HG03139 (cell line): ENCODE data around the gene EMID1.

Source experiments
- ATAC-seq: cut with Tn5 transposase; IDR thresholded peaks from one replicate; pipeline ENCODE4 v1.9.1; 2021; ENCODE audit not compliant: unreplicated experiment

The EMID1 gene

DNA sequence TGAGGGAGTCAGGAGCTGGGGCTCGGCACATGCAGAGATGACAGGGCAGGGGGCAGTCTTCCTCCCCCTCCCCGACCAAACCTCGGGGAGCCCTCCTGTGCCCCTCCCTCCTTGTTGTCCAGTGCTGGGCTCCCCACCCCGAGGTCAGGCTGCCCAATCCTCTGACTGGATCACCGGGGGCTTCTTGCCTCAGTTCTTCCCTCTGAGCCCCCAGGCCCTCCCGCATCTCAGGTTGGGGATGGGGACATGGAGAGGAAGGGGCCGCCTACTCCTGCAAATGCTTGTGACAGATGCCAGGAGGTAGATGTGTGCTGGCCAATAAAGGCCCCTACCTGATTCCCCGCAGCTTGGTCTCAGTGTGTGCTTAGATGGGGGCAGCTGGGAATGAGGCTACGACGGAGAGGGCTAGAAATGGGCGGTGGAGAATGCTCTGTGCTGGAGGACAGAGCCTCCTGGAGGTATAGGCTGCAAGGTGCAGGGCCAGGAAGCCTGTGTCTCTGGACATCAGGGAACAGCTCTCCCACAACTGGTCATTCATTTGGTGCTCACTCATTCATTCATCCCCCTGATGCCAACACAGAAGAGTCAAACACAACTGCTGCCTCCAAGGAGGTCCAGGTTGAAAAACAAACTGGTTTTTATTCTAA is 53.7 kb downstream of the EMID1 start:
- ATAC-seq = no peak

DNA sequence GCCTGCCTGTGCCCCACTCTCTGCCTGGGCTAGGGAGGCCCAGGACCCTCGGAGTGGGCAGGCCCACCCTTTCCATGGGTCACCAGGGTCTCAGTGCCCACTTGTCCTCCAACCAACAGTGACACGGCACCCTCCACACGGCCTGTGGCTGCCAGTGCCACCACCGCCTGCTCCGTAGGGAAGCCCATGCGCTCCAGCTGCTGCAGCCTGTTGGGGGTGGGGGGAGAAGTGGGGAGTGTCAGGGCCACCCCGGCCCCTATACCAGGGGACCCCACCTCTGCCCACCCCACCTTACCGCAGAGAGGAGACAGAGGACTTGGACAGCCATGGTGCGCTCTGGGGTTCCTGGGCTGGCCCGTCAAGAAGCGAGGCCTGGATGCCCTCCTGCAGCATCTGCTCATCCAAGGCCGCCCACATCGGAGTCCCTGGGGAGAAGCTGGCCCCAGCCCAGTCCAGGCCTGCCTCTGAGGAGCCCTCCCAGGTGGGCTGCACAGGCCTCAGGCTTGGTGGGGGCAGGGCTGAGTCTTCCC is 54.4 kb downstream of the EMID1 start:
- ATAC-seq = no peak

- ATAC-seq = no peak
These were observed 55.1 kb downstream of the EMID1 start for GRCh38 chr22:29260601-29261315.

GRCh38 chr22:29263791-29264276 is 58.1 kb downstream of the EMID1 start:
- ATAC-seq = no peak

- no peak for ATAC-seq
These were observed 59.6 kb downstream of the EMID1 start for GRCh38 chr22:29265305-29265704.

DNA sequence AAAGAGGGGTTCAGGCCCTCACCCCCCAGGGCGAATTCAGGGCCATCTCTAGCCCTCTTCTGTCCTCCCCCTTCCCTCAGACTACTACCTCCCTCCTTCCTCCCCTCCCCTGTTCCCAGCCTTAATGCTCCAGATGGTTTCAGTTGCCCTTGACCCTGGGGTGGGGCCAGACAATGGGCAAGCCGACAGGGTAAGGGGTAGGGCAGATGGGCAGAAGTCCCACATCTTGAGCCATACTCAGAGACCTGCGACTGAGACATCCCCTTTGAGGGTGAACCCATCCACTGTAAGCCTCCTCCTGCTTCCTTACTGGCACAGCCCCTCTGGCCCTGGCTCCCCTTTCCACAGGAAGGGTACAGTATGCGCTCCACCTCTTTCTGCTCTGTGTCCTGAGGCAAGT is 60.2 kb downstream of the EMID1 start:
- ATAC-seq = no peak

GRCh38 chr22:29266564-29267461 is 61.1 kb downstream of the EMID1 start:
- no peak for ATAC-seq

GRCh38 chr22:29267462-29267857 is 61.8 kb downstream of the EMID1 start:
- ATAC-seq = no peak

DNA sequence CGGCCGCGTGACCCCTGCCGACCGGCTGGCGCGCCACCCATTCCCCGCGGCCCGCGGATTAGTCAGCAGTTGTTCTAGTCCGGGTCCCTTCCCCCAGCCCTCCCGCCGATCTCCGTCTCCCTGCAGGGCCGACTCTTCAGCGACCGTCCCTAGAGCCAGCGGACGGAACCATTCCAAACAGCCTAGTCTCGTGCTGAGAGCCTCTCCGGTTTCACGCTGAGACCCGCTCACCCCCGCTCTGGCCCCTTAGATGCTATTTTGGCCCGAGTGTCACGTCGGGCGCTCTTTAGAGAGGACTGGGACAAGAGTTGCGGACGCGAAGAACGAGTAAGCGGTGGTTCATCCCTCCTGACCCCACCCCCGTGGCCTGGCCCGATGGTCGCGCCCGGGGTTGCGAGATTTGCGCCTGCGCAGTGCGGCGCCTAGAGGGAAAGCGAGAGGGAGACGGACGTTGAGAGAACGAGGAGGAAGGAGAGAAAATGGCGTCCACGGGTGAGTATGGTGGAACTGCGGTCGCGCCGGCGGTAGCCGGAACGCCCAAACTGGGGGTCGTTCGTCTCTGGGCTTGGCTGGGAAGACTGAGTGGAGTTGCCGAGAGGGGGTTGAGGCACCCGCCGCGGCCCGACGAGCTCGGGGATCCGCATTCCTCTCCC is 62.3 kb downstream of the EMID1 start, which contains the start of the genes EWSR1 and RHBDD3:
Gene EWSR1 (plus strand): TSS at position 411 of the 653 bp plus-strand sequence. CDS start 69 bp downstream, at position 480.
Gene RHBDD3 (minus strand): TSS at position 124 of the 653 bp plus-strand sequence. CDS start 2,355 bp downstream, outside the sequence.
- peak; percentile 64 for ATAC-seq

DNA sequence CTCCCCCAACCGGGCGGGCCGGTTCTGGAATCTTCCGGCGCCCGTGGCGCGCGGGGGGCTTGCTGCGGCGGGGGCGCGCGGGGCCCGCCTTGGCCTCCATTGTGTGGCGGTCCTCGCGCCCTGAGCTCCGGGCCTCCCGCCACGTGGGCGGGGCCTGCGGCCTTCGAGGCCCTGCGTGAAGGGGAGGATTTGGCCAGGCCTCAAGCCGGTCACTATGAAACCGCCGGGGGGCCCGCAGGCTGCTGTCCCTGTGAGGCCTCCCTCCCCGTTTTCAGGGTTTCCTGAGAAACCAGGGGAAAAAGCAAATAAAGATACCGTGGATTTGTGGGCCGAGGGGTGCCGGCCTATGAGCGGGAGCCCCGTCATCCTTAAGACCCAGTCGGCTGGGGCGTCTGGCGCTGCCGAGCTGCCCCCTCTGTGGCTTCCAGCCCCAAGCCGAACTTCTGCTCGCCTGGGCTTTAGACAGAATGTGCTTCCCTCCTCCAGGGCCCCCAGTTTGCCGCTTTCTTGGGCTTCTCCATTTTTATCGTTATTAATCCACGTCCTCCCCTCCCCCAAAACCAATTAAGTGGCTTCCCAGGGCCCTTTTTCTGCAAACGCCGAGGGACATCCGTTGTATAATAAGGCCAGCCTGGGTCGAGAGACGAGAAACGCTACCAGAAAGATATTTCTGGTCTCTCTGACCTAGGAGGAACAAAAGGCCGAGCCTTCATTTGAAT is 63.0 kb downstream of the EMID1 start:
- ATAC-seq = peak; percentile 21

- no peak for ATAC-seq
These were observed 63.5 kb downstream of the EMID1 start for GRCh38 chr22:29269230-29269604.

DNA sequence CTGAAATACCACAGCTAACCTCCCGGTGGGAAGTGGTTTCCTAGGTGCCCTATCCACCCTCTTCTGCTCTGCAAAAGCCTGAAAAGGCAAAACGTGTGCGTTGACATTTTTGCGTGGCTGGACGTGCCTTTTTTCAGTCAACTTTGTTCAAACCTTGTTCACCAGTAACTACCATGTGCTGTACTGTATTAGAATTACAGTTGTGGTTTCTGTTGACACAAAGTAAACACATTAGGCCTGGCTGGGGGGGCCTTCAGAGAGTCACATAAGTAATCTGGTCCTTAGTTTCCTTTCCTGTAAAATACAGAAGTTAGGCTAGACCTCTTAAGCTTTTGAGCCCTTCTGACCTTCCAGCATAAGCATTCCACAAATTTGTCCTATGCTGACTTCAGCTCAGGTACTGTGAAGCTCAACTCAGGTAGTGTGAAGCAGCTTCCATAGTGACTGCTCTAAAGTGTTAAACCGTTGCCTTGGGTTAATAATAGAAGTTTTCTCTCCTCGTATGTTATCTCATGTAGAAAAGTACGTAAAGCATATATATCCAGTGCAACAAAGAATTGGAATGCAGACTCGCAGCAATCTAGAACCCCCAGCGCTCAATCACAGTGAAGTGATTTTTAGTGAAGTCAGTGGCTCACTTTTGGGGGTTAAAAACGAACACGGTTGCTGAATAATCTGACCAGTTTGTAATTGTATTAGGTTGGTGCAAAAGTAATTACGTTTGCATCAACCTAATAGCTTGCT is 64.2 kb downstream of the EMID1 start:
- no peak for ATAC-seq

DNA sequence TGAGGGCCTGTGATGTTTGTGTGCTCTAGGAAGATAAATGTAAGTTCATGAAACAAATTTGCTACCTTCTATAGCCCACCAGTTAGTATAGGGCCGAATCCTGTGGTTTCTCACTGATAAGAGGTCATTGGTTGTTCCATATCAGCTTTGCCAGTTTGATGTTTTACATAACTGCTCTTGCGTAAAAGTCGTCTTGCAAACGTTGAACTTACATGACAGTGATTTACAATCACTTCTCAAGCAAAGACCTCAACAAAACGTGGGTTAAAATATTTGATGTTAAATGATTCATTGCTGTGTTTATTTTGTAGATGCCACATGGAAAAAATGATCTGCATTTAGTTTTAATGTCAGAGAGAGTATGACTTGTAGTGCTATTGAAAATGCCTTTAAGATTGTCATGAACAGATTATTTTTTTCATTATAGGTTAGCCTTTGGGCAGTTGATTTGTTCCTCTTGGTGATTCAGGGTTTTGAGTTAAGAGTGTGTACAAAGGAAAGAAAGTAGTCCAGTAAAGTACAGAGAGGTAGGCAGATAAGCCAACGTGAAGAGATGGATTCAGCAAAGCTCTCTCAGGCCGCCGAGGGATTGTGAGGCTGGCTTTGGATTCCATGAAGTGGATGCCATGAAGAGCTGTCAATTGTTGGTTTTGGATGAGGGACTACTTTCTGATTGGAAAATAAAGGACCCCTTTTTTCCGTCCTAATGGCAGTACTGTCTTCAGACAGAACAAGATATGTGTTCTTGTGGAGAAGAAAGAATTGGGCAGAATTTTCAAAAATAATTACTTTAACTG is 65.0 kb downstream of the EMID1 start:
- no peak for ATAC-seq

GRCh38 chr22:29272624-29273023 is 66.9 kb downstream of the EMID1 start:
- ATAC-seq = no peak

GRCh38 chr22:29275167-29275566 is 69.5 kb downstream of the EMID1 start:
- ATAC-seq = no peak

DNA sequence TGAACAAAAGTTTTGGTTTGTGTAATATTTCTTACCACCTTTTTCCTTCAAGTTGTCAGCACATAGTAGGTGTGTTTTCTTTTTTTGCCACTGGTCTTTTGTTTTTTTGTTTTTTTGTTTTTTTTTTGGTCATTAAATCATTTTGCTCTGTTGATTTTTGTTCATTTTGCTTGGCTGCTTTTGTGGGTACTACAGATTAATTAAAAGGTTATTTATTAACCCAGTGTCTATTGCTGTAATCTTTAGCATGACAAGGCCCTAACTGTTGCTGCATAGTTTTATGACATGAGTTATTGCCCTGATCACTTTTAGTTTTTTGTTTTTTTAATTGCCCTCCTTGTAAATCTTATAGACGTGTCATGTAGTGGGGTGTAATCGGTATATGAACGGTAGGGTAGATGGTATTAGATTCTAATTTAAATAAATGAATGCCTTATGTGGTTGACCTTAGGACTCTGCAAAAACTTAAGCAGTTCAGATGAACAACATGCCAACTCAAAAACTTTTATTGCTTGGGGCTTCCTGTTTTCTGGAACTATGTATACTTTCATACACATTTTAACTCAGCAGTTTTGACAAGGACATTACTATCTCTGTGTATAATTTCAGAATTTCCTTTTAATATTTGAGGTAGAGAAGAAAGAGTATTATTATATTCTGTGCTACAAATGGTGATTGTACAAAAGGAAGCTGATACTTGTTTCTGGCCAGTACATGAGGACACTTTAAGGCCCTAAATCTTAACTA is 70.3 kb downstream of the EMID1 start:
- no peak for ATAC-seq

GRCh38 chr22:29277927-29278326 is 72.2 kb downstream of the EMID1 start:
- no peak for ATAC-seq

- ATAC-seq = no peak
These were observed 78.5 kb downstream of the EMID1 start for GRCh38 chr22:29284196-29284595.
